ENCODE measurements around the gene KCNE4. TPM values are rescaled to one million over a fixed set of nuclear protein-coding genes. Genes with fewer than 3 reads are reported as not detected.

Gene KCNE4
- total and polyA plus RNA-seq, 2 experiments from 2014 or later, result not detected

DNA sequence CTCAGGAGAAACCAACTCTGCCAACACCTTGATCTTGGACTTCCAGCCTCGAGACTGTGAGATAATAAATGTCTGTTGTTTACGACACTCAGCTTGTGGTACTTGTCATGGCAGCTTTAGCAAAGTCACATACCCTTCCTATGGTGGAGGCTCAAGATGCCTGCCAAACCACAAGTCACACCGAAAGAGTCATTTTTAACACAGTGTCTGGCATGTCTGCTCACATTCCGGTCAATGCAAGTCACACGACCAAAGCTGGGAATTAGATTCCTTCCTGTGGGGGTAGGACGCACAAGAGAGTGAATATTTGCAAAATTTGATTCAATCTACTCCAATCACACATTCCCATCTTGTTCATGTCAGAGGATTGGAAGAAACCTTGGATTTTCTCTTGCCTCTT, 24.6 kb downstream of the KCNE4 start (continued):
- TF ChIP-seq, protein P1, sequence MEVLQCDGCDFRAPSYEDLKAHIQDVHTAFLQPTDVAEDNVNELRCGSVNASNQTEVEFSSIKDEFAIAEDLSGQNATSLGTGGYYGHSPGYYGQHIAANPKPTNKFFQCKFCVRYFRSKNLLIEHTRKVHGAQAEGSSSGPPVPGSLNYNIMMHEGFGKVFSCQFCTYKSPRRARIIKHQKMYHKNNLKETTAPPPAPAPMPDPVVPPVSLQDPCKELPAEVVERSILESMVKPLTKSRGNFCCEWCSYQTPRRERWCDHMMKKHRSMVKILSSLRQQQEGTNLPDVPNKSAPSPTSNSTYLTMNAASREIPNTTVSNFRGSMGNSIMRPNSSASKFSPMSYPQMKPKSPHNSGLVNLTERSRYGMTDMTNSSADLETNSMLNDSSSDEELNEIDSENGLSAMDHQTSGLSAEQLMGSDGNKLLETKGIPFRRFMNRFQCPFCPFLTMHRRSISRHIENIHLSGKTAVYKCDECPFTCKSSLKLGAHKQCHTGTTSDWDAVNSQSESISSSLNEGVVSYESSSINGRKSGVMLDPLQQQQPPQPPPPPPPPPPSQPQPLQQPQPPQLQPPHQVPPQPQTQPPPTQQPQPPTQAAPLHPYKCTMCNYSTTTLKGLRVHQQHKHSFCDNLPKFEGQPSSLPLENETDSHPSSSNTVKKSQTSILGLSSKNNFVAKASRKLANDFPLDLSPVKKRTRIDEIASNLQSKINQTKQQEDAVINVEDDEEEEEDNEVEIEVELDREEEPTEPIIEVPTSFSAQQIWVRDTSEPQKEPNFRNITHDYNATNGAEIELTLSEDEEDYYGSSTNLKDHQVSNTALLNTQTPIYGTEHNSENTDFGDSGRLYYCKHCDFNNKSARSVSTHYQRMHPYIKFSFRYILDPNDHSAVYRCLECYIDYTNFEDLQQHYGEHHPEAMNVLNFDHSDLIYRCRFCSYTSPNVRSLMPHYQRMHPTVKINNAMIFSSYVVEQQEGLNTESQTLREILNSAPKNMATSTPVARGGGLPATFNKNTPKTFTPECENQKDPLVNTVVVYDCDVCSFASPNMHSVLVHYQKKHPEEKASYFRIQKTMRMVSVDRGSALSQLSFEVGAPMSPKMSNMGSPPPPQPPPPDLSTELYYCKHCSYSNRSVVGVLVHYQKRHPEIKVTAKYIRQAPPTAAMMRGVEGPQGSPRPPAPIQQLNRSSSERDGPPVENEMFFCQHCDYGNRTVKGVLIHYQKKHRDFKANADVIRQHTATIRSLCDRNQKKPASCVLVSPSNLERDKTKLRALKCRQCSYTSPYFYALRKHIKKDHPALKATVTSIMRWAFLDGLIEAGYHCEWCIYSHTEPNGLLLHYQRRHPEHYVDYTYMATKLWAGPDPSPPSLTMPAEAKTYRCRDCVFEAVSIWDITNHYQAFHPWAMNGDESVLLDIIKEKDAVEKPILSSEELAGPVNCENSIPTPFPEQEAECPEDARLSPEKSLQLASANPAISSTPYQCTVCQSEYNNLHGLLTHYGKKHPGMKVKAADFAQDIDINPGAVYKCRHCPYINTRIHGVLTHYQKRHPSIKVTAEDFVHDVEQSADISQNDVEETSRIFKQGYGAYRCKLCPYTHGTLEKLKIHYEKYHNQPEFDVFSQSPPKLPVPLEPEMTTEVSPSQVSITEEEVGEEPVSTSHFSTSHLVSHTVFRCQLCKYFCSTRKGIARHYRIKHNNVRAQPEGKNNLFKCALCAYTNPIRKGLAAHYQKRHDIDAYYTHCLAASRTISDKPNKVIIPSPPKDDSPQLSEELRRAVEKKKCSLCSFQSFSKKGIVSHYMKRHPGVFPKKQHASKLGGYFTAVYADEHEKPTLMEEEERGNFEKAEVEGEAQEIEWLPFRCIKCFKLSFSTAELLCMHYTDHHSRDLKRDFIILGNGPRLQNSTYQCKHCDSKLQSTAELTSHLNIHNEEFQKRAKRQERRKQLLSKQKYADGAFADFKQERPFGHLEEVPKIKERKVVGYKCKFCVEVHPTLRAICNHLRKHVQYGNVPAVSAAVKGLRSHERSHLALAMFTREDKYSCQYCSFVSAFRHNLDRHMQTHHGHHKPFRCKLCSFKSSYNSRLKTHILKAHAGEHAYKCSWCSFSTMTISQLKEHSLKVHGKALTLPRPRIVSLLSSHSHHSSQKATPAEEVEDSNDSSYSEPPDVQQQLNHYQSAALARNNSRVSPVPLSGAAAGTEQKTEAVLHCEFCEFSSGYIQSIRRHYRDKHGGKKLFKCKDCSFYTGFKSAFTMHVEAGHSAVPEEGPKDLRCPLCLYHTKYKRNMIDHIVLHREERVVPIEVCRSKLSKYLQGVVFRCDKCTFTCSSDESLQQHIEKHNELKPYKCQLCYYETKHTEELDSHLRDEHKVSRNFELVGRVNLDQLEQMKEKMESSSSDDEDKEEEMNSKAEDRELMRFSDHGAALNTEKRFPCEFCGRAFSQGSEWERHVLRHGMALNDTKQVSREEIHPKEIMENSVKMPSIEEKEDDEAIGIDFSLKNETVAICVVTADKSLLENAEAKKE (CRISPR knock-in tag; IDR thresholded peaks at IDR 0.05), result no peak
- TF ChIP-seq, protein P2, sequence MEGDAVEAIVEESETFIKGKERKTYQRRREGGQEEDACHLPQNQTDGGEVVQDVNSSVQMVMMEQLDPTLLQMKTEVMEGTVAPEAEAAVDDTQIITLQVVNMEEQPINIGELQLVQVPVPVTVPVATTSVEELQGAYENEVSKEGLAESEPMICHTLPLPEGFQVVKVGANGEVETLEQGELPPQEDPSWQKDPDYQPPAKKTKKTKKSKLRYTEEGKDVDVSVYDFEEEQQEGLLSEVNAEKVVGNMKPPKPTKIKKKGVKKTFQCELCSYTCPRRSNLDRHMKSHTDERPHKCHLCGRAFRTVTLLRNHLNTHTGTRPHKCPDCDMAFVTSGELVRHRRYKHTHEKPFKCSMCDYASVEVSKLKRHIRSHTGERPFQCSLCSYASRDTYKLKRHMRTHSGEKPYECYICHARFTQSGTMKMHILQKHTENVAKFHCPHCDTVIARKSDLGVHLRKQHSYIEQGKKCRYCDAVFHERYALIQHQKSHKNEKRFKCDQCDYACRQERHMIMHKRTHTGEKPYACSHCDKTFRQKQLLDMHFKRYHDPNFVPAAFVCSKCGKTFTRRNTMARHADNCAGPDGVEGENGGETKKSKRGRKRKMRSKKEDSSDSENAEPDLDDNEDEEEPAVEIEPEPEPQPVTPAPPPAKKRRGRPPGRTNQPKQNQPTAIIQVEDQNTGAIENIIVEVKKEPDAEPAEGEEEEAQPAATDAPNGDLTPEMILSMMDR (conservative IDR thresholded peaks at IDR 0.05; ENCODE audit: low read depth in 2 of 2), result no peak
- no peak for TF ChIP-seq EZH2 (IDR thresholded peaks at IDR 0.05; ENCODE audit: low read depth, unreplicated experiment)
- TF ChIP-seq JUNB (IDR thresholded peaks at IDR 0.05; ENCODE audit: unreplicated experiment), result no peak

DNA sequence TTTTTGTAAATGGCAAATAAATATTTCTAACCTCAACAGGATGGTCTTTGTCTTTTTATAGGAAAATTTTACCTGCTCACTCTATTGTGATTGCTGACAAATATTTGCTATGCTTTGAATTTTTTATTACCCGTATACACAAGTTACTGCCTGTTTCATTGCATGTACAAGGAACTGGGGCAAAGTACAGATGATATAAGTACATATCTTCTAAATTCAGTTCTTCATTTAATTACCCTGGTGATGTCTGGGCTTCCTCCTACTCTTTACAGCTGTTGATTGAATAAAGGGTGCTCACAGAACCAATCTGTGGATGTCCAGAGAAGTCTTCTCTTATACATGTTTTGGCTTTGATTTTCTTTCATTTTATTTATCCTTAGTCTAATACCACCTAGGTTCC, 26.5 kb downstream of the KCNE4 start:
- H2AFZ ChIP-seq, result no peak overlapping the region
- H3F3A ChIP-seq (replicated peaks; ENCODE audit: low read depth), result no peaks in the 10 kb centered on the region
- no peaks in the 10 kb centered on the region for H3K36me3 Mint-ChIP-seq (ENCODE audit: low read depth)
- no peaks in the 10 kb centered on the region for H3K4me1 ChIP-seq (ENCODE audit: insufficient read depth)
- H3K9me2 ChIP-seq (ENCODE audit: insufficient read depth), result 0 out of 2 replicates have a peak, but pooled peaks cover 6% of the 10 kb centered on the region
- no peak overlapping the region for H3K4me3 ChIP-seq
- H3K9me3 Mint-ChIP-seq, result no peaks in the 10 kb centered on the region
- no peaks in the 10 kb centered on the region for H3K27me3 Mint-ChIP-seq (ENCODE audit: insufficient read depth, low read depth, poor library complexity)
- DNase-seq (ENCODE audit: low spot score), result no peak
- H3K27ac Mint-ChIP-seq, result no peak overlapping the region
- no peak for ATAC-seq
- H3K27ac ChIP-seq (ENCODE audit: low read depth), result no peak overlapping the region
- H3K27me3 ChIP-seq (ENCODE audit: insufficient read depth), result no peaks in the 10 kb centered on the region
- no peaks in the 10 kb centered on the region for H3K4me1 Mint-ChIP-seq
- no peak overlapping the region for H3K4me2 ChIP-seq
- no peaks in the 10 kb centered on the region for H3K79me2 ChIP-seq (replicated peaks; ENCODE audit: insufficient read depth)
- no peaks in the 10 kb centered on the region for H3K36me3 ChIP-seq (ENCODE audit: insufficient read depth)
- H3K4me3 Mint-ChIP-seq, result no peak overlapping the region
- H4K20me1 ChIP-seq (replicated peaks; ENCODE audit: insufficient read depth), result no peaks in the 10 kb centered on the region
- TF ChIP-seq STAT1 (IDR thresholded peaks at IDR 0.05; ENCODE audit: unreplicated experiment) (no peak), JUNB (IDR thresholded peaks at IDR 0.05; ENCODE audit: unreplicated experiment) (no peak)

All from GM23338 (cell line).